Endothelial cell of umbilical vein (primary cell): ENCODE measurements around the gene CHTOP. TPM values are rescaled to one million over a fixed set of nuclear protein-coding genes. Genes with fewer than 3 reads are reported as not detected.

Source experiments
- BruUV-seq: library from RNA; stranded (reverse); fragments of 400-500 nt; replicated peaks from 2 replicates; lab custom pipeline; 2021; lab: Mats Ljungman, UMichigan
- CTCF ChIA-PET: fragments of 300-600, 350-600 bp; sonication (Branson Sonifier 250); formaldehyde crosslinking; loops from one replicate; lab custom pipeline; 2021; ENCODE audit warnings: antibody characterized with exemption, inconsistent platforms; lab: Charles Lee
- POLR2A ChIA-PET: fragments of 300-600, 350-600 bp; sonication (Branson Sonifier 250); formaldehyde crosslinking; loops from one replicate; lab custom pipeline; 2021; ENCODE audit warnings: antibody characterized with exemption, inconsistent platforms; lab: Charles Lee
- DNase-seq: peaks from one replicate; pipeline ENCODE4 v3.0.0-alpha.2; 2011; ENCODE audit warnings: low read depth, low spot score
- FAIRE-seq: peaks from 2 replicates; lab custom pipeline; 2011; peaks lifted over from hg19 to GRCh38; lab: Jason Lieb, UNC
- H2AFZ ChIP-seq: 2 replicates; pipeline ENCODE4 v1.6.0; 2012; ENCODE audit warnings: low read depth, low read length, control low read depth, inconsistent platforms
- H3K27ac ChIP-seq: 2 replicates; pipeline ENCODE4 v1.5.1; 2011; ENCODE audit warnings: low read depth, mild to moderate bottlenecking, control low read depth, low read length, moderate library complexity; ENCODE audit not compliant: insufficient read depth
- H3K27me3 ChIP-seq, 2 experiments: 2 replicates each; pipeline versions ENCODE4 v1.6.0 to v1.6.1; 2011; ENCODE audit warnings: low read length in 2 of 2, mixed read lengths in 1 of 2; ENCODE audit not compliant: control insufficient read depth in 2 of 2, insufficient read depth in 2 of 2
- H3K36me3 ChIP-seq, 2 experiments: 2 replicates in 1 of 2; 3 replicates in 1 of 2; pipeline ENCODE4 v1.5.1; 2011; ENCODE audit warnings: low read length in 2 of 2, mild to moderate bottlenecking in 1 of 2, moderate library complexity in 1 of 2; ENCODE audit not compliant: control insufficient read depth in 2 of 2, insufficient read depth in 2 of 2; ENCODE audit errors: extremely low read depth in 1 of 2
- H3K4me1 ChIP-seq: 3 replicates; pipeline ENCODE4 v1.5.1; 2011; ENCODE audit warnings: mild to moderate bottlenecking, low read length; ENCODE audit not compliant: control insufficient read depth, insufficient read depth; ENCODE audit errors: extremely low read depth
- H3K4me2 ChIP-seq: 2 replicates; pipeline ENCODE4 v1.6.1; 2011; ENCODE audit warnings: low read length, control low read depth, mixed read lengths; ENCODE audit not compliant: insufficient read depth
- H3K4me3 ChIP-seq, 3 experiments: fragments of 200-600 bp in 1 of 3; sonication (generic), shearing (Covaris generic) in 1 of 3; replicated peaks in 1 of 3; 2 replicates each; pipeline ENCODE4 v1.5.1; 2011 to 2016; ENCODE audit warnings: control low read depth in 3 of 3, low read length in 3 of 3, mild to moderate bottlenecking in 2 of 3, inconsistent platforms in 1 of 3, low read depth in 1 of 3, moderate library complexity in 1 of 3; ENCODE audit not compliant: insufficient read depth in 1 of 3
- H3K79me2 ChIP-seq: 2 replicates; pipeline ENCODE4 v1.6.0; 2012; ENCODE audit warnings: low read length, inconsistent platforms; ENCODE audit not compliant: control insufficient read depth, insufficient read depth
- H3K9ac ChIP-seq: replicated peaks from 2 replicates; pipeline ENCODE3; 2011; ENCODE audit warnings: low read length, control low read depth; ENCODE audit not compliant: insufficient read depth; ENCODE audit errors: extremely low read depth
- H3K9me1 ChIP-seq: replicated peaks from 3 replicates; pipeline ENCODE4 v1.6.0; 2011; ENCODE audit warnings: mild to moderate bottlenecking, low read length; ENCODE audit not compliant: control insufficient read depth, insufficient read depth; ENCODE audit errors: extremely low read depth
- H3K9me3 ChIP-seq: replicated peaks from 2 replicates; pipeline ENCODE4 v1.5.1; 2012; ENCODE audit warnings: low read length, inconsistent platforms; ENCODE audit not compliant: control insufficient read depth, insufficient read depth
- H4K20me1 ChIP-seq: replicated peaks from 2 replicates; pipeline ENCODE3; 2011; ENCODE audit warnings: mild to moderate bottlenecking, low read length; ENCODE audit not compliant: control insufficient read depth, insufficient read depth; ENCODE audit errors: extremely low read depth
- EZH2 ChIP-seq: IDR thresholded peaks from 2 replicates; pipeline ENCODE4 v1.6.1; 2012; ENCODE audit warnings: borderline replicate concordance, low read depth, mild to moderate bottlenecking, moderate library complexity, low read length, inconsistent platforms; ENCODE audit not compliant: severe bottlenecking
- FOS ChIP-seq: IDR thresholded peaks from 2 replicates; pipeline ENCODE4 v1.6.1; 2011; ENCODE audit warnings: mild to moderate bottlenecking, low read length, moderate library complexity, borderline replicate concordance; ENCODE audit not compliant: insufficient read depth
- GATA2 ChIP-seq: IDR thresholded peaks from 2 replicates; pipeline ENCODE4 v1.7.0; 2011; ENCODE audit warnings: low read depth, mild to moderate bottlenecking, moderate library complexity, mixed read lengths, low read length; ENCODE audit not compliant: insufficient read length, insufficient read depth
- JUN ChIP-seq: IDR thresholded peaks from 2 replicates; pipeline ENCODE4 v1.6.1; 2011; ENCODE audit warnings: borderline replicate concordance, low read depth; ENCODE audit not compliant: insufficient read length, insufficient read depth
- MYC ChIP-seq: IDR thresholded peaks from one replicate; pipeline ENCODE4 v1.6.1; 2011; ENCODE audit warnings: mild to moderate bottlenecking, low read depth, low read length
- POLR2A ChIP-seq: IDR thresholded peaks from 2 replicates; pipeline ENCODE4 v1.6.1; 2012; ENCODE audit warnings: low read depth, mild to moderate bottlenecking, control low read depth, low read length
- POLR2AphosphoS5 ChIP-seq: IDR thresholded peaks from 2 replicates; pipeline ENCODE4 v1.6.1; 2012; ENCODE audit warnings: low read depth, mild to moderate bottlenecking, control low read depth, low read length, moderate library complexity; ENCODE audit not compliant: insufficient read depth
- dilution Hi-C: fragments of 300-500 bp; cut with MboI; formaldehyde crosslinking; loops from one replicate; pipeline ENCODE4 v1.15.0; 2019; ENCODE audit warnings: low sequenced_read_pairs; ENCODE audit not compliant: extremely low pct_ligation_motif_present
- intact Hi-C: fragments of 100-400 bp; cut with micrococcal nuclease; formaldehyde crosslinking; loops from one replicate; pipeline ENCODE4 v1.10.0; 2022
- polyA plus RNA-seq, 4 experiments: library from polyadenylated mRNA; depleted of rRNA in 3 of 4; stranded (reverse) in 3 of 4; unstranded in 1 of 4; fragments of >200 nt; gene quantifications; 2 replicates each; pipeline versions ENCODE4 v1.2.1 to v1.2.3, GENCODE V29; 2011 to 2012; ENCODE audit warnings: missing spikeins in 1 of 4
- total RNA-seq: library from RNA; stranded (reverse); gene quantifications from 2 replicates; pipeline ENCODE4 v1.2.3, GENCODE V29; 2021
- TF ChIP-seq, protein P1 (sequence below): IDR thresholded peaks from 2 replicates; pipeline ENCODE4 v1.6.1; 2011; ENCODE audit not compliant: insufficient read depth, insufficient read length
- TF ChIP-seq, protein P2 (sequence below), 2 donors: IDR thresholded peaks; 1 replicate in 1 of 2; 2 replicates in 1 of 2; pipeline ENCODE4 v1.5.1; 2011; ENCODE audit warnings: low read length in 2 of 2, mild to moderate bottlenecking in 2 of 2, moderate library complexity in 2 of 2, control low read depth in 1 of 2, inconsistent platforms in 1 of 2, low read depth in 1 of 2; ENCODE audit not compliant: insufficient read depth in 1 of 2; ENCODE audit errors: extremely low read depth in 1 of 2

Gene CHTOP
- total and polyA plus RNA-seq, 2 donors (not counting 3 experiments of a cell fraction or from before 2014, with no cell fraction given) = 62.0 to 74.4 TPM

DNA sequence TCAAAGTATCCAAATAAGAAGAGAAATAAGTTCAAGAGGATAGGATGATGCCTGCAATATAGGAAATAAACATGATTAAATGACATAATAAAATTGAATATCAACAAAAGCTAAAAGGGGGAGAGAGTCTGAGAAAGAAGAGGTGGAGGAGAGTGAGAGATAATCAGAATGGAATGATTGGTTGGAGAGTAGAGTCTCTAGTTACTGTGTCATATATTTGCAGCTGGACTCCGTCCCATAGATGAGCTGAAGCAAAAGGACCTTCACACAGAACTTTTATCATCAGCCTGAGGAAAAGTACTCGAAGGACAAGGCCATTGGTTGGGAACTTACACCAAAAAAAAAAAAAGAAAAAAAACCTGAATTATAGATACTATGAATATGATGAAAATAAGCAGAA lies 45.4 kb upstream of the CHTOP start:
- no TSS peak for BruUV-seq
- POLR2A ChIA-PET = no interaction called here

More for the DNA sequence above, 45.4 kb upstream of the CHTOP start:
- Histone ChIP-seq H3K4me2 (no peak overlapping the region), H3K9me1 (no peaks in the 10 kb centered on the region), H3K27me3 (no peaks in the 10 kb centered on the region), H2AFZ (no peak overlapping the region), H3K27ac (no peak overlapping the region), H3K4me3 (no peak overlapping the region), H4K20me1 (no peaks in the 10 kb centered on the region), H3K36me3 (no peaks in the 10 kb centered on the region), H3K9ac (no peak overlapping the region), H3K9me3 (no peaks in the 10 kb centered on the region), H3K79me2 (no peaks in the 10 kb centered on the region), H3K4me1 (peaks cover 5% of the 10 kb centered on the region)
- intact Hi-C loops (no loop called here), dilution Hi-C loops (no loop called here)
- TF ChIP-seq MYC (no peak), GATA2 (no peak), POLR2A (no peak), EZH2 (no peak), JUN (no peak), POLR2AphosphoS5 (no peak), FOS (no peak)
- TF ChIP-seq, protein P1, sequence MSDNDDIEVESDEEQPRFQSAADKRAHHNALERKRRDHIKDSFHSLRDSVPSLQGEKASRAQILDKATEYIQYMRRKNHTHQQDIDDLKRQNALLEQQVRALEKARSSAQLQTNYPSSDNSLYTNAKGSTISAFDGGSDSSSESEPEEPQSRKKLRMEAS = no peak
- TF ChIP-seq, protein P2, sequence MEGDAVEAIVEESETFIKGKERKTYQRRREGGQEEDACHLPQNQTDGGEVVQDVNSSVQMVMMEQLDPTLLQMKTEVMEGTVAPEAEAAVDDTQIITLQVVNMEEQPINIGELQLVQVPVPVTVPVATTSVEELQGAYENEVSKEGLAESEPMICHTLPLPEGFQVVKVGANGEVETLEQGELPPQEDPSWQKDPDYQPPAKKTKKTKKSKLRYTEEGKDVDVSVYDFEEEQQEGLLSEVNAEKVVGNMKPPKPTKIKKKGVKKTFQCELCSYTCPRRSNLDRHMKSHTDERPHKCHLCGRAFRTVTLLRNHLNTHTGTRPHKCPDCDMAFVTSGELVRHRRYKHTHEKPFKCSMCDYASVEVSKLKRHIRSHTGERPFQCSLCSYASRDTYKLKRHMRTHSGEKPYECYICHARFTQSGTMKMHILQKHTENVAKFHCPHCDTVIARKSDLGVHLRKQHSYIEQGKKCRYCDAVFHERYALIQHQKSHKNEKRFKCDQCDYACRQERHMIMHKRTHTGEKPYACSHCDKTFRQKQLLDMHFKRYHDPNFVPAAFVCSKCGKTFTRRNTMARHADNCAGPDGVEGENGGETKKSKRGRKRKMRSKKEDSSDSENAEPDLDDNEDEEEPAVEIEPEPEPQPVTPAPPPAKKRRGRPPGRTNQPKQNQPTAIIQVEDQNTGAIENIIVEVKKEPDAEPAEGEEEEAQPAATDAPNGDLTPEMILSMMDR (IDR thresholded peaks at IDR 0.05; ENCODE audit: extremely low read depth in 1 of 2, insufficient read depth in 1 of 2, low read depth in 1 of 2, low read length in 2 of 2) = no peak
- FAIRE-seq (no peak), DNase-seq (no peak)
- CTCF ChIA-PET = interaction anchor here (4.6 kb wide), 1 partner anchor 16 kb away, joined by 24 read pairs; no protein-coding TSS in a partner anchor
